ENCODE data around the gene RAPGEF4.

GRCh38 chr2:172830482-172830881, 94.8 kb downstream of the RAPGEF4 start:
- TF ChIP-seq, protein P1, sequence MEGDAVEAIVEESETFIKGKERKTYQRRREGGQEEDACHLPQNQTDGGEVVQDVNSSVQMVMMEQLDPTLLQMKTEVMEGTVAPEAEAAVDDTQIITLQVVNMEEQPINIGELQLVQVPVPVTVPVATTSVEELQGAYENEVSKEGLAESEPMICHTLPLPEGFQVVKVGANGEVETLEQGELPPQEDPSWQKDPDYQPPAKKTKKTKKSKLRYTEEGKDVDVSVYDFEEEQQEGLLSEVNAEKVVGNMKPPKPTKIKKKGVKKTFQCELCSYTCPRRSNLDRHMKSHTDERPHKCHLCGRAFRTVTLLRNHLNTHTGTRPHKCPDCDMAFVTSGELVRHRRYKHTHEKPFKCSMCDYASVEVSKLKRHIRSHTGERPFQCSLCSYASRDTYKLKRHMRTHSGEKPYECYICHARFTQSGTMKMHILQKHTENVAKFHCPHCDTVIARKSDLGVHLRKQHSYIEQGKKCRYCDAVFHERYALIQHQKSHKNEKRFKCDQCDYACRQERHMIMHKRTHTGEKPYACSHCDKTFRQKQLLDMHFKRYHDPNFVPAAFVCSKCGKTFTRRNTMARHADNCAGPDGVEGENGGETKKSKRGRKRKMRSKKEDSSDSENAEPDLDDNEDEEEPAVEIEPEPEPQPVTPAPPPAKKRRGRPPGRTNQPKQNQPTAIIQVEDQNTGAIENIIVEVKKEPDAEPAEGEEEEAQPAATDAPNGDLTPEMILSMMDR (IDR thresholded peaks at IDR 0.05): no peak
- no peak for TF ChIP-seq POLR2A (IDR thresholded peaks at IDR 0.05)
